Stimulated activated CD8-positive, alpha-beta memory T cell treated with anti-CD3 and anti-CD28 coated beads, Interleukin-2, amount 100 ng/mL, for 1 hour (primary cell): ENCODE results near the gene CSGALNACT2.

Experiments
- DNase-seq, 2 donors: peaks; one replicate each; pipeline ENCODE4 v3.0.0-alpha.2; 2020; ENCODE audit warnings: low read depth in 2 of 2

The CSGALNACT2 gene

DNA sequence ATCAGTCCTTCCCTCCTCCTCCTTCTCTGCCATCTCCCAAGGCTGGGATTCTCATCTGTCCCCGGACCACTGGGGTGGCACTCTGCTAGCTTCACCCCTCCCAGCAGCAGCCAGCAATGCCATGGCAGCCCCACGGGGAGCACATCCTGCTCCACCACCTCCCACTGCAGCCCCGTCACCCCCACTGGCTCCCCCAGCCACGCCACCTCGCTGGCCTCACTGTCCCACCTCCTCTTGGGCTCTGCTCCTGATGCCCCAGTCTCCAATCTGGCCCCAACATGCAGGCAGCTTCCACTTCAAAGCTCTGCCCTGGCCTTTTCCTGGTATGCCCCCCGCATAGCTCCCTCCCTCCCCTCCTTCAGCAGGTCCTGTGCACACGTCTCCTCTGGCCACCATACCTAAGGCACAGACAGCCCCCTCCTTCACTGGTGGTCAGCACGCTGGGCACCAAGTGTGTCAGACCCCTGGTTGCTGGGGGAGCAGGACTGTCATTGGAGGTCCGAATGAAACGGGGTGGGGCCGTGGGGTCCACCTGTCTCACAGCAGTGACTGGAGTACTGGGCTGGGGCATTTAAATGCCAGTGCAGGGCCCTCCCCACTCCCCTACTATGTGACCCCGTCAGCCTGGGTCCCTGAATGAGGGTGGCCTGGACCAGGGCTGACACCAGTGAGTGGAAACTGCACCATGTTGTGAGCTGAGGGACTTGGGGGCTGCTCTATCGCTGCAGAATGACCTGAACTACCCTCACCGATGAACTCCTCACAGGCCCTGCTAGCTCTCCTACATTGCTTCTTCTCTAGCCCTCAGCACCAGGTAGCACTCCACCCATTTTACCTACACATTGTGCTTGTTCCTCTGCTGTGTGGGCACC lies 89.9 kb downstream of the CSGALNACT2 start:
- DNase-seq: no peak

DNA sequence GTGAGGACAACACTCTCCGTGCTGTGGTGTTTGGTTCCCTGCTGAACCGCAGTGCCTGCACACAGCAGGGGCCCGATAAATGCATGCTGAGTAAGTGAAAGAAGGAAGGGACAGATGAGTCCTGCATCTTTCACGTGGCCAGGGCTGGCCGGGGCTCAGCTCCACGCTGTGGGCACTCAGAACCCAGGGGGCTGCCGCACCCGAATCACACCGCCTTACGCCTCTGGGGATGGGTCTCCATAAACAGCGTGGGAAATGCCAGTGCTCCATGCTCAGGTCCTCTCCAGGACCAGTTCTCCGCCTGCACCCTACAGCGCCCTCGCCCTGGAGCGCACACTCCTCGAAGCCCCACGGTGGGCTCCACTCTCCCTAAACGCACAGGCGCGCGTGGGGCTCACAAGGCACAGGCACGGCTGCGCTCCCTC lies 90.5 kb downstream of the CSGALNACT2 start:
- DNase-seq: no peak

DNA sequence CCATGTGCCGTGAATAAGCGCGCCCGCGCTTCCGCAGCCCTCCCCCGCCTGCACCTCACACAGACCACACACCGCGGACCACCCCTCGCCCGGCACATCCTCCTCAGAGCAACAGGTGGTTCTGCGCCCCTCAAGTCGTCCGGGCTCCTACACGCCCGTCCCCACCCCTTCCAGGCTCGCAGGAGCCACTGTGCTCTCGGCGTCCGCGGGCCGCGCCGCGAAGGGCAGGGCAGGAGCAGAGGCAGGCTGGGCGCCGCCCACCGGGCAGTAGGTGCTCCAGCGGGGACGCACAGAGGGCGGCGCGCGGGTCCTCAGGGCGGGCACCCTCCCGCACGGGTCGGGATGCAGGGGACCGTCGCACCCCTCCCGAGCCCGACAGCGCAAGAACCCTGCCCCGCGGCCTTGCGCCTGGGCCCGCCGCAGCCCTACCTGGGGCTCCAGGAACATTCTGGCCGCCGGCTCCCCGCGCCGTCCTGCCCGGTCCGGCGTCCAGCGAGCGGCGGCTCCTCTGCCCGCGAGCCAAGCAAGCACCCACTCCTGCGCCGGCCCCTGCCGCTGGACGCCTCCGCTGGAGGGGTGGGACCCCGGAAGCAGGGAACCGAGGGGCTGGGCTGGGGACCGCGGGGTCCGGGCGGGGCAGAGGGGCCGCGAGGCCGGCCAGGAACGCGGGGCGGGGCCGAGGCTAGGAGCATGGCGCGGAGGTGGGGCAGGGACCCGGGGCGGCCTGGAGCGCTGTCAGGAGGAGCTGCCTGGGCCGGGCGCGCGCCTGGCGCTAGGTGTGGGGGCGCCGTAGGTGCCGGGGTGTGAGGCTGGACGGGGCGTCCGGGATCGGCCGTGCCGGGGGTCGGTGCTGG lies 91.2 kb downstream of the CSGALNACT2 start:
- DNase-seq: peak in 1 of 2 donors; percentile 19

DNA sequence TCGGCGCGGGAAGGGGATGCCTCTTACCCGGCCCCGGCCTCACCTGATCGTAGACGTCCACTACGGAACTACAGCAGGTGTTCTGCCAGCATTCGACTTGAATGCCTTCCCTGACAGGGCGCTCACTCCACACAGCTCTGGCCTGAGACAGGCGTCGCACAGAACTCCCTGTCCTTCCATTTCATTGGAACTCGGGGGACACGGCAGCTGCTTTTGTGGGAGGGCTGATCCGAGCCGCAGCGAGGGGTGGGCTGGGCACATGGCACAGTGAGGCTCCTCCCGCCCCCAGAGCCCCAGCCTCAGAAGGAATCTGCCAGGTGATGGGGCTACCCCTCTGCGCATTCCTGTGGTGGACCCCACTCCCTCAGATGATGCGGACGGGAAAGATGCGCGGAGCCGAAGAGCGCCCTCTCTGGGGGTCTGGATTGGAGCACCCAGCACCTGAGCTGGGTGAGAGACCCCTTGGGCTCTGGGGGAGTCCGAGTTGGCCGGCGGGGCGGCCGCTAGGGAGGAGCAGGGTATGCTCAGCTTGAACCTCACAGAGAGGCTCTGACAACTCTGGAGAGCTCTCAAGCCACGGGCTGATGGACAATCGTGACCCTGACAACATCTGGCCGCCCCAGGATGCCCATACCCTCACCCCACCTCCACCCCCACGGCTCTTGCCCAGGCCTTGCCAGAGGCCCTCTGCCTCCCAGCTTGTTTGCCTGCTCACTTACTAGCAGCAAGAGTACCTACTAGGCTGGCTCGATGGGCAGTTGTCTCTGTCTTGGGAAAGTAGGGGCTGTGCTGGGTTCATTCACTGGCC lies 92.1 kb downstream of the CSGALNACT2 start:
- DNase-seq: no peak

DNA sequence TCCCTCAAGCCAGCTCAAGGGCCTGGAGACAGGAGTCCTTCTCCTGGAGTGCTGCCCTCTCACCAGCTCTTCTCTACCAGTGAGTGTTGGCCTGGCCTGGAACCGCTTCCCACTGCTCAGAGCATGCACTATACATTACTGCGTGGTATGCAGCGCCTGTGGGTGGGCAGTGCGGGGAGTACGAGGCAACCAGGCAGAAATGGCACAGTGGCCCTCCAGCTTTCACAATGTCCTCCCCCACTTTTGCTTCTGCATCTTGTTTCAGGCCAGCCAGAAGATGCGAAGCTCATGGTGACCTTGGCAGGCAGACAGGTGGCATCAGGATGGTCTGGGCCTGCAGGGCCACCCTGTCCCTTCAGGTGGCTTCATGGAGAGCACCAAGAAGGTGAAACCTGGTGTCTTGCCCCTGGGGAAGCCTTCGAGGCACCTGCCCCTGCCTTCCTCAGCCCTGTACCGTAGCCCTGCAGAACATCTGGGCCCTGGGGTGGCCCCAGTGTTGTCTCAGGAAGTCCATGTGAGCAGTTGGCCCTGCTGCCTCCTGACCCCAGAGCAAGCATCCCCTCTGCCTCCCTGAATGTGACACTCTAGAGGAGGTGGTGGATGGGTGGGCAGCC lies 92.8 kb downstream of the CSGALNACT2 start:
- DNase-seq: no peak

DNA sequence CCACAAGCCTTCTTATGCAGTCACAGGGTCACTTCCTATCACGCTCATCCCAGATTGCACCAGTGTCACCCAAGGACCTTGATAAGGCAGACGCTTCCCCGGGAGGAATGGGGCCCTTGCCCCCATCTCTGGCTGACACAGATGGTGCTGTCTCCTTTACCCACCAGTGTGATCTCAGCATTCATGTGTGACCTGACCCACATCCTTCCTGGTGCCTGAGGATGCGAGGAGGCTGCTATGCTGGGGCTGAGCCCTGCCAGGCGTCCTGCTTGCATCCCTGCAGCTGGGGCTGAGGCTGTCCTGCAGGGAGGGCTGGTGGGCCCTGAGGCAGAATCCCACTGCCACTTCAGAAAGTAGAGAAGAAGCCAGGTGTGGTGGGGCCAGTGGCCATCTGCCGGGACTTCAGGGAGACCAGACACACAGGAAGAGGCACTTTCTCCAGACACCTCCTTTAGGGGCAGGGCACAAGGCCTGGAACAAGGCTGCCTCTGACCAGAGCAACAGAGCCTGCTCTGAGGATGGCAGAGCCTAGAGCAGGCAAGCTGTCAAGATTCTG lies 93.4 kb downstream of the CSGALNACT2 start:
- DNase-seq: no peak

DNA sequence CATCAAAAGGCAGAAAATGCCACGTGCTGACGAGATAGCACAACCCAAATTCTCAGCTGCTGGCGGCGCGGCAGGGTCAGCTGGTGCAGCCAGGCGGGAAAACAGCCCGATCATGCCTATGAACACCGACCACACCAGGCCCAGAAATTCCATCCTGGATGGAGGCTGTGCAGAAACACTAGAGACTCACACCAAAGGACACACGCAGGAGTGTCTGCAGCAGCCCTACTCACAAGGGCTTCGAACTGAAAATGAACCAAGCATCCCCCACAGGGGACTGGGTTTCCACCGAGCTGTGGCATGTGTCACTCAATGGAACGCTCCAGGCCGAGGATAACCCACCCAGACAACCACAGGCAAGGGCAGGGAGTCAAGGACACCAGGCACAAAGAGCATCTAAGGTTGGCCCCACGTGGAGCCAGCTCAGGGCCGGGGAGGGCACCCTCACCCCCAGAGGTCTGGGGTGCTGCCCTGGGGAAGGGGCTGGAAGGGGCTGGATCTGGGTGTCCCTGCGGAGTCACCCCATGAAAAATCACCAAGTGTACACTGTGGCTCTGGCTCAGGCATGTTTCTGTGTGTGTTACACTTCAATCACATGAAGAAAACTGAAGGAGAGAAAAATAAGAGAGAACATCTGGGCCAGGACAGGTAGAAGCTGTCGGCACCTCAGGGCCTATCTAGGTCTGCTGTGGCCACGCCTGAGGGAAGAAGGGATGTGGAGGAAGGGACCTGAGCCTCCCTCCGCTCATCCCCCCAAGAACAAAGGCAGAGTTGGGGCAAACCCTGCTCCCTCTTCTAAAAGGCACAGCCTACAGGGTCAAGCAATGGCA lies 95.6 kb downstream of the CSGALNACT2 start:
- no peak for DNase-seq

DNA sequence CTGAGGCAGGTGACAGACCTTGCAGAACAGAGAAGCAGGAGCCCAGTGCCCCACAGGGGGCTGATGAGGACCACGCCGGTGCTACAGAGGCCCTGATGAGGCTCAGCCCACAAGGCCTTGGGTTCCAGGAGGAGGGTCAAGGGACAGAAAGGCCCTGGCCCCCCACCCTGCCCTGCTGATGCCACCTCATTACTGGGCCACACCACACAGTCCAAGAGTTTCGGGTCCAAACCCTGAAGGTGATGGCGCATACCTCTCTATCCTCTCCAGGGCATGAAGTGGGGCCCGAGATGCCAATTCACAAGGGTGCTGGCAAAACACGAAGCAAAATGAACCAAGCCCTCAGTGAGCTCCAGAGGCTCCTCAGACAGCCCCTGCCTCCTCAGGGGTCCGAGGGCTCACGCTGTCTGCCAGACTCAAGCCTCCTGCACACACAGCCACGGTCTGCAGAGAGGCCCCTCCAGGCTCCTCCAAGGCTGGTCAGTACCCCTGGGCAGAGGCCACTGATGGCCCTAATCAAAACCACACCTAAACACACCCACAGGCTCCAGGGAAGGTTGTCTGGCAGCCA lies 96.3 kb downstream of the CSGALNACT2 start:
- no peak for DNase-seq
